Measurements from ENCODE around the gene TNXB. TPM values are rescaled to one million over a fixed set of nuclear protein-coding genes. Genes with fewer than 3 reads are reported as not detected.

Gene TNXB
- total RNA-seq = 100 to 1,000 TPM; 223 to 525 (median 326) TPM

- no peaks in the 10 kb centered on the region for H3K36me3 ChIP-seq
- no peaks in the 10 kb centered on the region for H3K9me3 ChIP-seq
- WGBS = 31% methylated on average over 9 of the region's 12 CpGs
- peak within 1 kb of the TSS; percentile 77 to 83 (median 81) for H3K27ac ChIP-seq (replicated peaks in 1 of 4)
- no peaks in the 10 kb centered on the region for H3K27me3 ChIP-seq
- no peak for DNase-seq (ENCODE audit: extremely low spot score)
- peaks cover 66 to 94% (median 90%) of the 10 kb centered on the region in 4 donors for H3K4me1 ChIP-seq
- intact Hi-C loops (cut with DNase I) = no loop called here
- H3K4me3 ChIP-seq = peak within 1 kb of the TSS; percentile 45 to 61 (median 52)
- peak; percentile 50 to 87 for TF ChIP-seq POLR2AphosphoS5 (IDR thresholded peaks at IDR 0.05)
- TF ChIP-seq, protein P1, sequence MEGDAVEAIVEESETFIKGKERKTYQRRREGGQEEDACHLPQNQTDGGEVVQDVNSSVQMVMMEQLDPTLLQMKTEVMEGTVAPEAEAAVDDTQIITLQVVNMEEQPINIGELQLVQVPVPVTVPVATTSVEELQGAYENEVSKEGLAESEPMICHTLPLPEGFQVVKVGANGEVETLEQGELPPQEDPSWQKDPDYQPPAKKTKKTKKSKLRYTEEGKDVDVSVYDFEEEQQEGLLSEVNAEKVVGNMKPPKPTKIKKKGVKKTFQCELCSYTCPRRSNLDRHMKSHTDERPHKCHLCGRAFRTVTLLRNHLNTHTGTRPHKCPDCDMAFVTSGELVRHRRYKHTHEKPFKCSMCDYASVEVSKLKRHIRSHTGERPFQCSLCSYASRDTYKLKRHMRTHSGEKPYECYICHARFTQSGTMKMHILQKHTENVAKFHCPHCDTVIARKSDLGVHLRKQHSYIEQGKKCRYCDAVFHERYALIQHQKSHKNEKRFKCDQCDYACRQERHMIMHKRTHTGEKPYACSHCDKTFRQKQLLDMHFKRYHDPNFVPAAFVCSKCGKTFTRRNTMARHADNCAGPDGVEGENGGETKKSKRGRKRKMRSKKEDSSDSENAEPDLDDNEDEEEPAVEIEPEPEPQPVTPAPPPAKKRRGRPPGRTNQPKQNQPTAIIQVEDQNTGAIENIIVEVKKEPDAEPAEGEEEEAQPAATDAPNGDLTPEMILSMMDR (IDR thresholded peaks at IDR 0.05) = no peak
- peak; percentile 39 for TF ChIP-seq POLR2A (IDR thresholded peaks at IDR 0.05; ENCODE audit: low read depth)
- no peak for TF ChIP-seq EP300 (IDR thresholded peaks at IDR 0.05)
These were observed at the start of gene TNXB for GRCh38 chr6:32109114-32109764. Gene TNXB, minus strand, starts transcription at chr6:32109338. Its CDS starts 11,140 bp downstream, at chr6:32098198.

DNA sequence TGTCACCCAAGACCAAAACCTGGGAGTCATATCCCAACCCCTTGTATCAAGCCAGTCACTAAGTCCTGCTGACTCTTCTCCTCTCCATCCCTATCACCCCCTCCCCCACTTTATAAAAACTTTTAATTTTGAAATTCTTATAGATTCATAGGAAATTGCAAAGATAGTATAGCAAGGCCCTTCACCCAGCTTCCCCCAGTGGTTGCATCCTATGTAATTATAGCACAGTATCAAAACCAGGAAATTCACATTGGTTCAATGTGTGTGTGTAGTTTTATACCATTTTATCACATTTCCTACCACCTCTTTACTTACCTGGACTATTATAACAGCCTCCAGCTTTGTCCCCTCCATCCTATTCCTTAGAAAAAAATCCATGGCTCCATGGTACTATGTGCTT, 48.9 kb upstream of the TNXB start:
- Histone ChIP-seq H3K9me3 (no peaks in the 10 kb centered on the region), H3K4me3 (no peak overlapping the region), H3K36me3 (peaks cover 14 to 70% (median 66%) of the 10 kb centered on the region in 4 donors), H3K27ac (replicated peaks in 1 of 4) (no peak overlapping the region), H3K27me3 (no peaks in the 10 kb centered on the region), H3K4me1 (peaks cover 13 to 43% (median 36%) of the 10 kb centered on the region in 4 donors)
- no peak for DNase-seq (ENCODE audit: extremely low spot score)
- intact Hi-C loops (cut with DNase I) = no loop called here
- no peak for TF ChIP-seq POLR2AphosphoS5 (IDR thresholded peaks at IDR 0.05)
- no peak for TF ChIP-seq EP300 (IDR thresholded peaks at IDR 0.05)
- TF ChIP-seq, protein P1 (IDR thresholded peaks at IDR 0.05) = no peak
- TF ChIP-seq POLR2A (IDR thresholded peaks at IDR 0.05; ENCODE audit: low read depth) = no peak

DNA sequence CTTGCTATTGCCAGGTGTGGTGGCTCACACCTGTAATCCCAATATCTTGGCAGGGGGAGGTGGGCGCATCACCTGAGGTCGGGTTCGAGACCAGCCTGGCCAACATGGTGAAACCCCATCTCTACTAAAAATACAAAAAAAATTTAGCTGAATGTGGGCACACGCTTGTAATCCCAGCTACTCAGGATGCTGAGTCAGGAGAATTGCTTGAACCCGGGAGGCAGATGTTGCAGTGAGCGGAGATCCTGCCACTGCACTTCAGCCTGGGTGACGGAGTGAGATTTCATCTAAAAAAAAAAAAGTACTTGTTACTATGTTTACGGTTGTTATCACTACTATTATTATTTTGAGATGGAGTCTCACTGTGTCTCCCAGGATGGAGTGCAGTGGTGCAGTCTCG, 47.8 kb upstream of the TNXB start:
- Histone ChIP-seq H3K36me3 (peaks cover 12 to 58% (median 55%) of the 10 kb centered on the region in 4 donors), H3K4me3 (no peak overlapping the region), H3K27ac (replicated peaks in 1 of 4) (no peak overlapping the region), H3K9me3 (no peaks in the 10 kb centered on the region), H3K27me3 (no peaks in the 10 kb centered on the region), H3K4me1 (peaks cover 25 to 49% (median 40%) of the 10 kb centered on the region in 4 donors)
- WGBS = 82% methylated on average over 9 of the region's 9 CpGs
- no peak for TF ChIP-seq EP300 (IDR thresholded peaks at IDR 0.05)
- no peak for TF ChIP-seq POLR2AphosphoS5 (IDR thresholded peaks at IDR 0.05)
- TF ChIP-seq, protein P1 (IDR thresholded peaks at IDR 0.05) = no peak
- TF ChIP-seq POLR2A (IDR thresholded peaks at IDR 0.05; ENCODE audit: low read depth) = no peak
- intact Hi-C loops (cut with DNase I) = no loop called here
- DNase-seq (ENCODE audit: extremely low spot score) = no peak

- Histone ChIP-seq H3K27me3 (no peaks in the 10 kb centered on the region), H3K36me3 (peaks cover 12 to 38% (median 38%) of the 10 kb centered on the region in 4 donors), H3K4me3 (peak overlapping the region; percentile 76 to 84 (median 80)), H3K4me1 (peaks cover 33 to 69% (median 62%) of the 10 kb centered on the region in 4 donors), H3K9me3 (no peaks in the 10 kb centered on the region), H3K27ac (replicated peaks in 1 of 4) (peak overlapping the region; percentile 90 to 94 (median 93))
- intact Hi-C loops (cut with DNase I) = loop anchor here (2.0 kb wide), 1 partner anchor 36 kb away; no protein-coding TSS in a partner anchor
- DNase-seq (ENCODE audit: extremely low spot score) = no peak
- WGBS = 10% methylated on average over 8 of the region's 34 CpGs
- TF ChIP-seq, protein P1 (IDR thresholded peaks at IDR 0.05) = peak; percentile 62 to 74 (median 65)
- TF ChIP-seq EP300 (IDR thresholded peaks at IDR 0.05) = no peak
- peak in 1 of 2 donors; percentile 30 for TF ChIP-seq POLR2AphosphoS5 (IDR thresholded peaks at IDR 0.05)
- TF ChIP-seq POLR2A (IDR thresholded peaks at IDR 0.05; ENCODE audit: low read depth) = no peak
These were observed 45.5 kb upstream of the TNXB start for GRCh38 chr6:32154514-32155161.

All from esophagus muscularis mucosa (tissue), 4 donors.